WERI-Rb-1 (cell line): ENCODE measurements around the gene TMC8.

Experiments
- DNase-seq: peaks from one replicate; pipeline ENCODE4 v3.0.0-alpha.2; 2020
- H3K27ac ChIP-seq: fragments of 250-450 bp; sonication (Bioruptor Pico); 2 replicates; pipeline ENCODE4 v1.5.1; 2020; ENCODE audit warnings: mild to moderate bottlenecking, moderate library complexity
- H3K27me3 ChIP-seq: fragments of 250-450 bp; sonication (Bioruptor Pico); 2 replicates; pipeline ENCODE4 v1.5.1; 2021; ENCODE audit warnings: mild to moderate bottlenecking, low read depth, moderate library complexity; ENCODE audit not compliant: insufficient read depth, severe bottlenecking
- H3K36me3 ChIP-seq: fragments of 250-450 bp; sonication (Bioruptor Pico); 2 replicates; pipeline ENCODE4 v1.5.1; 2020; ENCODE audit warnings: mild to moderate bottlenecking, moderate library complexity
- H3K4me3 ChIP-seq: 2 replicates; pipeline ENCODE4 v1.5.1; 2011; ENCODE audit warnings: low read depth, mild to moderate bottlenecking, control low read depth, low read length
- H3K9me3 ChIP-seq: fragments of 250-450 bp; sonication (Bioruptor Pico); 2 replicates; pipeline ENCODE4 v1.5.1; 2021; ENCODE audit warnings: mild to moderate bottlenecking, moderate library complexity; ENCODE audit not compliant: severe bottlenecking
- CTCF ChIP-seq: IDR thresholded peaks from 2 replicates; pipeline ENCODE4 v1.5.1; 2011; ENCODE audit warnings: low read depth, mild to moderate bottlenecking, control low read depth, inconsistent platforms, low read length

The TMC8 gene

DNA sequence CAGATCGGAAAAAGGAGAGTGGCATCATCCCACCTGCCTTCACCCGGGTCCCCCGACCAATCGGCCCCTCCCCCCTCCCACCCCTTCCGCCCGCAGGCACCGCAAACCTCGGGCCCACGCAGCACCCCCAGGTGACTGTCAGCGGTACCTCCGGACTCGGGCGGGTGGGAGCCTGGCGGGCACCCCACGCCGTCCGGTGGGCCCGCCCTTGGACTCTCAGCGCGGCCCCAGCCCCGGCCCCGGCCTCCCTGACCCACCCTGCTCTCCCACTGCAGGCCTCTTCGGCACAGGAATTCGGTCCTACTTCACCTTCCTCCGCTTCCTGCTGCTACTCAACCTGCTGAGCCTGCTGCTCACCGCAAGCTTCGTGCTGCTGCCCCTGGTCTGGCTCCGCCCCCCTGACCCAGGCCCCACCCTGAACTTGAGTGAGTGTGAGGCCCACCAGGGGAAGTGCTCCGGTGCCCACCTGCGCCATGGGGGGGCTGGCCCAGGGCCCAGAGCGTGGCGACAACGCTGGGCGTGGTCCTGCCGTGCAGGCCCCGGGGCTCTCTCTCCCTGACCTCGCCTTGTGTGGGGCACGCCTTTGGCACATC lies 1.6 kb downstream of the TMC8 start:
- Histone ChIP-seq H3K27me3 (peaks cover 2% of the 10 kb centered on the region), H3K9me3 (no peaks in the 10 kb centered on the region), H3K36me3 (no peaks in the 10 kb centered on the region), H3K4me3 (no peak overlapping the region), H3K27ac (no peak overlapping the region)
- TF ChIP-seq CTCF, result no peak
- DNase-seq, result peak; percentile 29

DNA sequence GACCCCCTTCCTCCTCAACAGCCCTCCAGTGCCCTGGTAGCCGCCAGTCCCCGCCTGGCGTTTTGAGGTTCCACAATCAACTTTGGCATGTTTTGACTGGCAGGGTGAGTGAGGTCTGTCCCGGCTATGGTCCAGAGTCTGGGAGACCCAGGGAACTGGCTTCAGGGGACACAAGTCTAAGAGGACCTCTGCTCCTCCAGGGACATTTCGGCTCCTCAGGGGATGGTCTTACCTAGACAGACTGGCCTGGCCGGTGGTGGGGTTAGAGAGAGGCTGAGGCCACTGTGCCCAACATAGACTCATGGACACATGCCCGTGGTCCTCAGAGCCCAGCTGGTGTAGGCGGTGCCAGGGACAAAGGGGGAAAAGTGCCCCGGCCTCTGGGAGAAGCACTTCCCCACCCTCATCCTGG lies 2.2 kb downstream of the TMC8 start:
- no peaks in the 10 kb centered on the region for H3K36me3 ChIP-seq
- no peak overlapping the region for H3K4me3 ChIP-seq
- DNase-seq, result no peak
- H3K9me3 ChIP-seq, result no peaks in the 10 kb centered on the region
- H3K27ac ChIP-seq, result no peak overlapping the region
- TF ChIP-seq CTCF, result no peak
- no peaks in the 10 kb centered on the region for H3K27me3 ChIP-seq

GRCh38 chr17:78133179-78133951 lies 2.8 kb downstream of the TMC8 start:
- no peaks in the 10 kb centered on the region for H3K9me3 ChIP-seq
- no peak for TF ChIP-seq CTCF
- DNase-seq, result no peak
- no peaks in the 10 kb centered on the region for H3K27me3 ChIP-seq
- H3K36me3 ChIP-seq, result no peaks in the 10 kb centered on the region
- no peak overlapping the region for H3K4me3 ChIP-seq
- no peak overlapping the region for H3K27ac ChIP-seq

DNA sequence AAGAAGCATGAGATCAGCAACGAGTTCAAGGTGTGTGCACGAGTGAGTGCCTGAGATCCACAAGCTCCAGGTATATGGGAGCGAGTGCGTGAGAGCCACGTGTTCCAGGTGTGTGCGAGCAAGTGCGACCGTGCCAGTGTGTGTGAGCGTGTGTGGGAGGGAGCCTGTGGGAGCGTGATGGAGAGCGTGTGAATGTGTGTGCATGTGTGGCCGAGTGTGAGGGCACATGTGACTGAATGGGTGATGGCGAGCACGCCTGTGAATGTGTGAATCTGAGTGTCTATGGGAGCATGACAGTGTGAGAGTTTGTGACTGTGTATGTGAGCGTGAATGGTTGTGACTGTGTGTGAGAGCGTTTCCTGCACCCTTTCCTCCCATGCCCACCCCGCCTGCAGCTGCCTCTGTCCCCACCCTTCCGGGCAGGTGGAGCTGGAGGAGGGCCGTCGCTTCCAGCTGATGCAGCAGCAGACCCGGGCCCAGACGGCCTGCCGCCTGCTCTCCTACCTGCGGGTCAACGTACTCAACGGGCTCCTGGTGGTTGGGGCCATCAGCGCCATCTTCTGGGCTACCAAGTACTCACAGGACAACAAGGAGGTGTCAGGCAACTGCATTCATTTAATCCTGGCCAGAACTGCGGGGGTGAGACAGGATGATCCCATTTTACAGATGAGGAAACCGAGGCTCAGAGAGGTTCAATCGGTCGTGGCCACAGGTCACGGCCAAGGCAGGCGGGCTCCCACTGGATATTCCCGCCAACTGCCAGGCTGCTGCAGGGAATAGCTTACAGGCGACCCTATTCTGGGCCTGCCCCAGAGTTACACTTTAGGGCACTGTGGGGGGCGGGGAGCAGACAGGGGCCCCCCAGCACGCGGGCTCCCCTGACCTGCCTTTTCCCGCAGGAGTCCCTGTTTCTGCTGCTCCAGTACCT lies 3.7 kb downstream of the TMC8 start:
- DNase-seq, result peak; percentile 89
- H3K36me3 ChIP-seq, result no peaks in the 10 kb centered on the region
- peak; percentile 88 for TF ChIP-seq CTCF
- no peaks in the 10 kb centered on the region for H3K9me3 ChIP-seq
- H3K27me3 ChIP-seq, result no peaks in the 10 kb centered on the region
- no peak overlapping the region for H3K4me3 ChIP-seq
- no peak overlapping the region for H3K27ac ChIP-seq

DNA sequence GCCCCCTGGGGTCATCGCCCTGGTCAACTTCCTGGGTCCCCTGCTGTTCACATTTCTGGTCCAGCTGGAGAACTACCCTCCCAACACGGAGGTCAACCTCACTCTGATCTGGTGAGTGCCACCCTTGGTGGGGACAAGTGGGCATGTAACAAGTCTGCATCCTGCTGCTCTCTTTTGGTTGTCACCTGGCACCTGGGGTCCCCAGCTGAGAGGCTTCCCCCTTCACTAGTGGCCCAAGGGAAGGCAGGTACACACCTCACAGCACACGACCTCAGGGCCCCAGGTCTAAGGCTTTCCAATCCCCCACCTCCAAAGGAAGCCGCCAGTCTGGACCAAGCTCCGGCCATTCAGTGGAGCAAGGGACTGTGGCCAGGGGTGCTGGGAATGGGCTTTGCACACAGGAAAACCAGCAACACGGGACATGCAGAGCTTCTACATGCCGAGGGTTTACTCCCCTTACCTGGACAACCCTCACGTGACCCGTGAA lies 4.4 kb downstream of the TMC8 start:
- H3K36me3 ChIP-seq, result no peaks in the 10 kb centered on the region
- H3K27me3 ChIP-seq, result no peaks in the 10 kb centered on the region
- no peak for TF ChIP-seq CTCF
- H3K4me3 ChIP-seq, result no peak overlapping the region
- H3K27ac ChIP-seq, result no peak overlapping the region
- no peak for DNase-seq
- no peaks in the 10 kb centered on the region for H3K9me3 ChIP-seq
